GM18519 (cell line): Measurements from ENCODE around the gene ARID1B.
"Not testable (repeated sequence)": the region's sequence is repeated elsewhere in the genome, so short reads cannot be mapped to it uniquely, and the experiment has no call there.

Source experiments
- ATAC-seq: cut with Tn5 transposase; IDR thresholded peaks from one replicate; pipeline ENCODE4 v1.9.1; 2021; ENCODE audit warnings: mild to moderate bottlenecking, moderate library complexity; ENCODE audit not compliant: unreplicated experiment, low FRiP score

Gene ARID1B

GRCh38 chr6:156978948-156979347 is 201.8 kb downstream of the ARID1B start:
- peak; percentile 63 for ATAC-seq

DNA sequence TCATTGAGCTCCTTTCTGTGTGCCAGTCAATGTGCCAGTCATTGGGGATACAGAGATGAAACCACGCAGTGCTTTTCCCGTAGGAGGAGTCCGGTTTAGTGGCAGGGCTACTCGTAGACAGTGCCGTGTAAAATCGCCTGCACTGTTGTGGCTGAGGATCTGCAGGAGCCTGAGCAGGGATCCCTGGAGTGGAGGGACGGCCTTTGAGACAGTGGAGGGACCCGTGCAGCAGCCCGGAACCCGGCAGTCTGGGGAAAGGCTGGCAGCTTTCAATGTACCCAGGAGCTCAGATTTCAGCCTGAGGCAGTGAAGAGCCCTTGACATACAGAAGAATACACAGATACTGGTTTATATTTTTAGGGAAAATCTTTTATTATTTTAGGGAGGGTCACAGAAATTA is 203.3 kb downstream of the ARID1B start:
- ATAC-seq = no peak

DNA sequence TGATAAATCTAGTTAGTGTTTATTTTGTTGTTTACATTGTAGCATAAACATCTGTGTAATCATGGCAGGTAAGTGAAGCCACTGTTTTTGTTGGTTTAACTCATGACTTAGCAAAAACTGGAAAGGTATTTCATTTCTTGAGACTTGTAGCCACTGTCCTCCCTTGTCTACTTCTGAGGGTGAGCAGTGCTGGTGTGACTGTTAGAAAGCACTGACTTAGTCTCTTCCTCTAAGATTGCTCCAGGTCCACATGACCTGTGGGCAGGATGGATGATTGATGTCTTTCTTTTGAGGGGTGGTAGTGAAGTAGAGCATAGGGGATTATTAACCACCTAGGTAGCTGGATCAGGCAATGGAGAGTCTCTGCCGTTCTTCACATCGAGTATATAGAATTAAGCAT is 203.8 kb downstream of the ARID1B start:
- no peak for ATAC-seq

- ATAC-seq = no peak
These were observed 205.0 kb downstream of the ARID1B start for GRCh38 chr6:156982168-156982567.

DNA sequence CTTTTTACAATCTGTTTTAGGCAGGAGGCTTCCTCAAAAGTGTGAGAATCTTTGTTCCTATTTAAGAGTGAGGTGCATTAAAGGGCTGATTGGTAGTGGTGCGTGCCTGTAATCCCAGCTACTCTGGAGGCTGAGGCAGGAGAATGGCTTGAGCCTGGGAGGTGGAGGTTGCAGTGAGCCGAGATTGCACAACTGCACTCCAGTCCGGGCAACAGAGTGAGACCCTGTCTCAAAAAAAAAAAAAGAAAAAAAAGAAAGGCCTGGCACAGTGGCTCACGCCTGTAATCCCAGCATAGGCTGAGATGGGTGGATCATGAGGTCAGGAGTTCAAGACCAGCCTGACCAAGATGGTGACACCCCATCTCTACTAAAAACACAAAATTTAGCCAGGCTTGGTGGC is 205.7 kb downstream of the ARID1B start:
- not testable (repeated sequence) for ATAC-seq

DNA sequence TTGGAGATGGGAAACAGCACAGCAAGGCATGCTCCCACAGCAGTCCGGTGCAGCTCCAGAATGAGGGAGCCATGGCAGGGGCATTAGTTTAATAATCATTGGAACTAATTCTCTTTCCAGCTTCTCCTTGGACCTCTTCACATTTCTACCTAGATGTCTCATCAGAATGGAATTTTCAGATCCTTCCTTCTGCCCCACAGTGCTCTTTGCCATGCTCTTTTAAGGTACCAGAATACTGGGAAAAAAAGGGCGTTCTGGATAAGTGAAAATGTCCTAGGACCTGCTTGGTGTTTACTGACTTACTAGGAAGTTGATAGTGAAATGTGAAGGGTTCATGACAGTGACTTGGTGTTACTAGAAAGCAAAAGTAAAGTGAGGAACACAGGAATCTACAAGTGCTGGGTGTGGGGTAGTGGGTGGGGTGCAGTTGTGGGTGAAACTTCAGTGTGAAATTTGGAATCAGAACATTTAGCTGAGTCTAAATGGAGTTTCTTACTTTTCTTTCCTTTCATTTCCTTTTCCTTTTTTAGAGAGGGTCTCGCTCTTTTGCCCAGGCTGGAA is 207.1 kb downstream of the ARID1B start:
- ATAC-seq = no peak

DNA sequence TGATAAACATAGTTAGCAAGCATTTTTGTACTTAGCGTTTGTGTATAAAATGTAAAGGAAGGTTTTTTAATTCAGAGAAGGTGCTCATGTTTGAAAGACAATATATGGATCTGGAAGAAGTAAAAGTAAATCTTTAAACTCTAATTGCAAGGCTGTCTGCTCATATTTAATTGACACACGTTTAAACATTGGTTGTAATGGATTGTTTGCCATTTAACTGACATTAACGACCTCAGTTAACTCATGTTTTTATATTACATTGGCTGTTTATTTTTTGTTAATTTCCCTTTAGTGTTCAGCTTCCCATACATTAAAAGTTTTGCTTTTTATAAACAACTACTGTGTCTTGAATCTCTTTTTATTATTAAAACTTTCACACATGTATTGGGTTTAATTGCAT is 208.1 kb downstream of the ARID1B start:
- no peak for ATAC-seq

GRCh38 chr6:156988276-156989158 is 211.3 kb downstream of the ARID1B start:
- peak; percentile 64 for ATAC-seq

- ATAC-seq = no peak
These were observed 212.1 kb downstream of the ARID1B start for GRCh38 chr6:156989159-156989806.

- no peak for ATAC-seq
These were observed 215.0 kb downstream of the ARID1B start for GRCh38 chr6:156992020-156992804.

DNA sequence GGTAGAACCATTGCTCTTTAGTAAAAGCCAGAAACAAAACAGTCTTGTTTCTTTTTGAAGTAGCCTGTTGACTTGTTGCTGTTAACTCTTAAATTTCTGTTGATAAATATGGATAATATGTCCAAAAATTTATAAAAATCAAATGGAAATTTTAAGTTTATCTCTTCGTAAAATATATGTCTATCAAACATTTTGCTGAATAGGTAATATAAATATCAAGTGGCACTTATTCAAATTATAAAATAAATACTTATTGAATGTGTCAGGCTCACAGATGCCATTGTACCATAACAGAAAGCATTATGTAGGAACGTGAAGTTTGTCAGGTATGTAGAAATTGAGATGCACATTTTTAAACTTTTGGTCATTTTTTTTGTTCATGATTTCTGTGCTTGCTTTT is 216.5 kb downstream of the ARID1B start:
- ATAC-seq = no peak

DNA sequence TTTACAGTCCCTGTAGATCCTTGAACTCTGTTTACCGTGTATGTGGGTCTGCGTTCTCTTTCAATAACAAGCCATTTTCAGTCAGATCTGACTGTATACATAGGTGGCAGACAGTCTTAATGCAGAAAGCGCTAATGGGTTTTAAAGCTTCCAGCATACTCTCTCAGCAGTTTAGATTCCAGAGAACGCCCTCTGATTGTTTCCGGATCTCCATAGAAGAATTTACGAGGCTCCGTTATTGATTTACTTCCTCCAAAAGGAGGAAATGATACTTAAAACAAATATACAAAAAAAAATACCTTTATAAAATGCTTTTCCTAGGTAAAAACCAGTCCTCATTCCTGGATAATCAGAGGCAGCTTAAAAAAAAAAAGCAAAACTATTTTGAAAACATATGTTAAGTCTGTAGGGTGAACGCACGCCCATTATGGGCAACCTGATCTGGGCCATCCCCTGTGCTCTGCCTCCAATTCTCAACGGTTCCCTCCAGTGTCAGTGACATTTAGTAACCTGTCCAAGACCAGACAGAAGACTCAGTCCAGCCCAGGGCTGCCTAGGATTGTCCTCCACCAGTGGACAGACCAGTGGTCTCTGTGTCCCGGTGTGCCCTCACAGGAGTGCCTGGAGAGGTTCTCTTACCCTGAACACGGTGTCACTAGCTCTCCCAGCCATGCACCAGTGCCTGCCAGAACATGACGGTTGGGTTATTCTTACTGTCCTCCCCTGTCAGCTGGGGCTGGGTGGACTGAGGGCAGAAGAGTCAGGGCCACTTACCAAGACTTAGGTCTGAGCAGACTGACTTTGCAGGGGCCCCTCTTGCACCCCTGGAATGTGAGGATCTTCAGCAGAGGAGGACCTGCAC is 217.3 kb downstream of the ARID1B start:
- ATAC-seq = no peak

- ATAC-seq = no peak
These were observed 218.3 kb downstream of the ARID1B start for GRCh38 chr6:156995502-156995901.

DNA sequence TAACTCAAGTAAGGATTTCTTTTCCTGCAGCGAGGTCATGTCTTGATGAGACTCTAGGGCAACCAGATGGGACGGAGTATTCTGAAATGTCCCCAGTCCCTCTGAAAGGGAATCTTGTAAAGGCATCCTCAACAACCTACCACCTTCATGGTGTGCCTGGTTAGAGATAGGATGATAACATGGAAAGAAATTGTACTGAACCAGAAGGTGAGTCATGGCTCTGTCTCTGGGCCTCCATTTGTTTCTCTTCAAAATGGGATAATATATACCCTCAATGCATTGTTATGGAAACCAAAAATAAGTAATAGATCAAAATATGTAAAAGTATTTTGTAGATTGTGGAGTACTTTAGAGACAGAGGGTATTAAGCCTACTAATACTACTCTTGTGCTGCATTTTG is 219.1 kb downstream of the ARID1B start:
- no peak for ATAC-seq

DNA sequence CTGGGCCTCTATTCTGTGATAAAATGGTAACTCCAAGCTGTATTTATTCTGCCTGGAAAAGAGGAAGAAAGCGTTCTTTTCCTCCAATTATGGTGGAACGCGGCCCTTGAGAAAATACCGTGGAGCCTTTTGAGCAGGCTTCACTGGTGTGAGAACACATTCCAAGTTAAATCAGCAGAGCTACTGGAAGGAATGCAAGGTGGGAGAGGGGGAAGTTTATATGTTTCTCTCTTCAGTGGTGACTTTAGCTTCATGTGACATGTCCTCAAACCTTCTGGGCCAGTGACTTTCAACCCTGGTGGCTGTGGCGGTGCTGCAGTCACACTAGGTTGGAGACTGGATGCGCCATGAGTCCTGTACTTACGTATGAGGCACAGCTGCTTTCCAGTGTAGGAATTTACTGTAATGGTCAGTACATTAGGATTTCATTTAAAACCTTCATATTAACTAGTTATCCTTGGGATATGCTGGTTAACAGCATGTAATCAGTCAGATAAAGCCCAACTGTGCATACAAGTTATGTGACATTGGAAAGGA is 221.7 kb downstream of the ARID1B start:
- ATAC-seq = no peak

GRCh38 chr6:156999762-157000161 is 222.6 kb downstream of the ARID1B start:
- ATAC-seq = no peak

DNA sequence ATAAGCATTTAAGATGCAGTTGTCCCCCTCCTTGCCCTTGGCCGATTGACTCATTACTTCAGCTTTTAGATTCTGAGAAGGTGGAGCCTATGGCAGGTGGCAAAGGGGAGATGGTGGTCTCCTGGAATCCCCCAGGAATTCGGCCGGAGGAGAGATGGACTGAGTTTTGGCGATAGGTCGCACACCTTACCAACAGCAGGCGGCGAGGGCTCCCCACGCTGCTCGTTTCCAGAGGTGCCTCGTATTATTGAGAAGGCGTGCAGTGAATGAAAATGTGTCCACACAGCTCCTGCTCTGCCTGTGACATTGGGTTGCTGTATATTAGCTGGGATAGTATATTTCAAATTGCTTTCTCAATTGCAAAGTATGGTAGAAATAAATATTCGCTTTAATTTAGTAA is 224.5 kb downstream of the ARID1B start:
- no peak for ATAC-seq

- no peak for ATAC-seq
These were observed 225.6 kb downstream of the ARID1B start for GRCh38 chr6:157002774-157003173.

- no peak for ATAC-seq
These were observed 228.8 kb downstream of the ARID1B start for GRCh38 chr6:157005940-157006339.

DNA sequence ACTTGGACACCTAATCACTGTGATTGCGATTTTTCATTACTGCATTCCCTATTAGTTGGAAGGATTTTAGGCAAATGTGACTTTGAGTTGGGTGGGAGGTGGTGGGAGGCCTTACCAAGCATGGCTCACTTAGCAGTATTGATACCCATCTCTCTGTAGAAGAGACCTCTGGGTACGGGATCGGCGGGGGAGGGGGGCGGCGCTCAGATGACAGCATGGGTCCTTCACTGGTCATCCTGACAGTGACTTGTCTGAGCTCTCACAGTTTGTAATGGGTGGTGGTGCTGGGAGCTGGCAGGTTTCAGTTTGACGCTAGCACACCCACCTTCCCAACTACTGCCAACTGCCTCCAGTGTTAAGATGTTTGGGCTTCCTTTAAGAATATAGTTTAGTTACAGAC is 231.4 kb downstream of the ARID1B start:
- ATAC-seq = no peak
